NCI-H2196 treated with DMSO at 0.1 percent for 48 hours (cell line): ENCODE results near the gene MTERF2.

Experiments used
- DNase-seq: peaks from one replicate; lab custom pipeline; 2025; ENCODE audit not compliant: unreplicated experiment; lab: John Stamatoyannopoulos, UW

The MTERF2 gene

GRCh38 chr12:106994579-106995220 is 7.8 kb upstream of the MTERF2 start:
- DNase-seq = no peak

DNA sequence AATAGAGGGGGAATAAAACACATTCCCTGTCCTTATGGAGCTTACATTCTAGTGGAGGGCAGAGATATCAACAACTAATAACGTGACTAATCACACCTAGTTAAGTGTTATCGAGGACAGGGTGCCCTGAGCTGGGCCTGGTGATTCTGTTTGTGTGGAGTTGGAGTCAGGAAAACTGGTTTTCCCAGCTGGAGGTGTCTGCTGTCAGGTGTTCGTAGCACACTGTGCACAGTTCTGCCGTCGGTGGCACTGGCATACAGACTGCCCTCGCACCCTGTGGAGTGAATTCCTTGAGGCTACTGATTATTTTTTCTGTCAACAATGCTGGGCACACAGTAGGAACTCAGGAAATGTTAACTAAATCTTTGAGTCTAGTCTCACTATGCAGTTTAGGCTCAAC is 900 bp upstream of the MTERF2 start:
- no peak for DNase-seq

DNA sequence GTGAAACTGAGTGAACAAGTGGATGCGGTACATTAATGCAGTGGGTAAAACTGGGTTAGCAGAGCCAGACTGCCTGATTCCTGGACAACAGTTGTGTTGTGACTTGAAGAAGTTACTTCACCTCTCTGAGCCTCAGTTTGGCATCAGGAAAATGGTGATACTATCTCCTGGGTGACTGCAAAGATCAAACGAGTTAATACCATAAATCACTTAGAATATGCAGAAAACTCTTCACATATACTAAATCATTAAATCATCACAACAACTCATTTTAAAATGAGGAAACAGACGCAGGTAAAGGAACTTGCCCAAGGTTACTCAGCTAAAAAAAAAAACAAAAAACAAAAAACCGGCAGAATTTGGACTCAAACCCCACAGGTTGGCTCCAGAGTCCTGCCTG is 811 bp downstream of the MTERF2 start:
- DNase-seq = no peak

DNA sequence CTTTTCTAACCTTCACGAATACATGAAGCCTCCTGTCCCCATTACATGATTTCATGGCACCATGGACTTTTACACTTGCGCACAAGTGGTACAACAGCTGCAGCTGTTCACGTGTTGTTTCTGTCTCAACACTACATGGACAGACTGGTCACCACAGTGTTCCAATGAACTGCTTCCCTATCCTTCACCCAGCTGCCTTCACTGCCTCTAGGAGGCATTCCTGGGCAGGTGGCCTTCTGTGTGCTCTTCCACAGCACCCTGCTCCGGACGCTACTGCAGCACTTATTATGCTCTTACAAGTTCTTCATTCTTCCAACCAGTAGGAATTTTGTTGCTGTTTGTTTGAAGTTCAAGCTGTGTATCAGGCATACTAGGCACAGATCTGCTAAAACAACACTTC is 1.5 kb downstream of the MTERF2 start:
- DNase-seq = no peak

DNA sequence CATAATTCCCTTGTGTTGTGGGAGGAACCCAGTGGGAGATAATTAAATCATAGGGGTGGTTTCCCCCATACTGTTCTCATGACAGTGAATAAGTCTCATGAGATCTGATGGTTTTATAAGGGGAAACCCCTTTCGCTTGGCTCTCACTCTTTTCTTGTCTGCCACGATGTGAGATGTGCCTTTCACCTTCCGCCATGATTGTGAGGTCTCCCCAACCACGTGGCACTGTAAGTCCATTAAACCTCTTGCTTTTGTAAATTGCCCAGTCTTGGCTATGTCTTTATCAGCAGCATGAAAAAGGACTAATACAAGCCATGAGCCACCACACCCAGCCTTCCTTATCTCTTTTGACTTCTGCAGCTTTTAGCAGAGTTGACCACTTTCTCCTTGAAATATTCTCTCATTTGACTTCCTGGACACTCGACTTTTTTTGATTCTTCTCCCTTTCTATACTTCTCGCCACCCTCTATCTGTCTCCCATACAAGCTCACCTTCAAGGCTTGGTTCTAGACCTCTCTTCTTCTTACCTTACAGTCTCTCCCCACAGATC is 2.3 kb downstream of the MTERF2 start:
- DNase-seq = no peak

- DNase-seq = no peak
These were observed 4.7 kb downstream of the MTERF2 start for GRCh38 chr12:106982229-106982628.

GRCh38 chr12:106981788-106982187 is 5.2 kb downstream of the MTERF2 start:
- no peak for DNase-seq

DNA sequence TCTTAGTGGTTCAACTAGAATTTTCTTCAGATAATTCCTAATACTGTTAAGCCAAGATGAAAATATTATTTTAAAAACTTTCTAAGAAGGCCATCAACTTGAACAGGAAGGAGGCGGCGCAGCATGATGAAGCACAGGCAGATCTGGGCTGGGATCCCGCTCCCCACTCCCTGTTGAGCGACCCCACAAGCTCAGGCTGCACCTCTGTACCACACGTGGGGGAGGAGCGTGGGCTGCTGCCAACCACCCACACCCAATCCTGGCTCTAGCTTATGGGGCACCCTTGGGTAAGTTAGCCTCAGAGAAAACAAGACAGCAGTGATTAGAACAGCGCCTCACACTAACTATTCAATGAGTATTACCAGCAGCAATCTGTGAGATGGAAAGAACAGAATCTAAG is 6.0 kb downstream of the MTERF2 start:
- DNase-seq = no peak

DNA sequence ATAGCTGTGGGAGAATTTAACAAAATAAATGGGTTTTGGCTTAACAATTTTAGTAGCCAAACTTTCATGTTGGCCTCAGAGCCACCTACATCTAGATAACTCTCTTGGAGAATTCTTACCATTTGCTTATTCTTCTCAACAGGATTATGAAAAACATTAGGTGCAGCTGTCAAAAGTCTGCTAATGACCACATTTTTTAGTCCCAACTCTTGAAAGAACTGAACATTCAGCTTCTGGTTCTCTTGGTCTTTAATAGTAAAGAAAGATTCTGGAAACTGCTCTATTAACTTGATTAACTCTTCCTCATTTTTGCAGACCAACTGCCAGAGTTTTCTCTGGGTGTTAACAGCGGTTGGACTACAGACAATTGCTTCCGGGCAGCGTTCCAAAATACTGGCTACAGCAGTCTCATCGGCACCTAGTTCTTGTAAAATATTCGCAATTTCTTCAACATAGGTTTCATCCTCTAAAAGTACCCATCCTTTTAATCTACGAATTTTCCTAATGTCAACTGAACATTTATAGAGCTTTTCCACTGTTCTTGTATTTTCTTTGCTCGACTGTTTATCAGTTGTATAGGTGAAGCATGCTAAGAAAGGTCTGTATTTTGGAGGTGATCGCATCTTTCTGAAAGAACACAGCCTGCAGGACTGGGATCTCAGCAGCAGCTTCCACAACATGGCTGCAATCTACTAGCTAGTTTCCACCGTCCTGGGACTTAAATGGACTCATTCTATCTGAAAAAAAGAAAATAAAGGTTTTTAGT is 8.7 kb downstream of the MTERF2 start:
- peak; percentile 45 for DNase-seq

- no peak for DNase-seq
These were observed 10.3 kb downstream of the MTERF2 start for GRCh38 chr12:106976668-106977067.

- no peak for DNase-seq
These were observed 10.8 kb downstream of the MTERF2 start for GRCh38 chr12:106975993-106976658.

- DNase-seq = no peak
These were observed 11.8 kb downstream of the MTERF2 start for GRCh38 chr12:106975098-106975497.

GRCh38 chr12:106974511-106974910 is 12.4 kb downstream of the MTERF2 start:
- DNase-seq = no peak

GRCh38 chr12:106973545-106973944 is 13.4 kb downstream of the MTERF2 start:
- DNase-seq = no peak

DNA sequence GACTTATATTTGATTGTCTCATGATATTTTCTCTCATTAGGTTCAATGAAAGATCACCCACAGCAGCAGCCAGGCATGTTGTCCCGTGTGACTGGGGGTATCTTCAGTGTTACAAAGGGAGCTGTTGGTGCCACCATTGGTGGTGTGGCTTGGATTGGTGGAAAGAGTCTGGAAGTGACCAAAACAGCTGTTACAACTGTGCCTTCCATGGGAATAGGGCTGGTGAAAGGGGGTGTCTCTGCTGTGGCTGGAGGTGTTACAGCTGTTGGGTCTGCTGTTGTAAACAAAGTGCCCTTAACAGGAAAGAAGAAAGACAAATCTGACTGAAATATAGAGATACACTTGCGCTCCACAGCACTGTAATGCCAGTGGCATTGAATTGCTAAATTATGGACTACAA is 15.9 kb downstream of the MTERF2 start:
- no peak for DNase-seq

- DNase-seq = no peak
These were observed 22.4 kb downstream of the MTERF2 start for GRCh38 chr12:106964526-106964925.

DNA sequence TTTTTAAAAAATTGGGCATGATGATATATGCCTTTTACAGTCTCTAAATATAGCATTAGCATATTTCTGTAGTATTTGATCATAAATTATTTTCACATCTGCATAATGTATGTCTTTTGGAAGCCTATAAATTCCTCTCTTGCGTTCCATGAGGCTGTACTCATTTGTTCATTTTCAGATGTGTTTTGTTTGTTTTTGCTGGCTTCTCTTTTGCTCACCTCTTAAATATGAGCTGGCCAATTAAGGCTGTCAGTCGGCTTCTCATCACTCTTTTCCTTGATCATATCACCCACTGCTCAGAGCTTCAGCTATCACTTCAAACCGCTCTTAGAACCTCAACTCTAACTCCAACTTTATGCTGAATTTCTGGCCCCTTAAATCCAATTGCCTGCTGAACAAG is 24.7 kb downstream of the MTERF2 start:
- DNase-seq = no peak

- DNase-seq = no peak
These were observed 26.5 kb downstream of the MTERF2 start for GRCh38 chr12:106960443-106960842.

GRCh38 chr12:106957583-106957982 is 29.4 kb downstream of the MTERF2 start:
- DNase-seq = no peak

GRCh38 chr12:106956048-106956578 is 30.8 kb downstream of the MTERF2 start:
- DNase-seq = no peak

DNA sequence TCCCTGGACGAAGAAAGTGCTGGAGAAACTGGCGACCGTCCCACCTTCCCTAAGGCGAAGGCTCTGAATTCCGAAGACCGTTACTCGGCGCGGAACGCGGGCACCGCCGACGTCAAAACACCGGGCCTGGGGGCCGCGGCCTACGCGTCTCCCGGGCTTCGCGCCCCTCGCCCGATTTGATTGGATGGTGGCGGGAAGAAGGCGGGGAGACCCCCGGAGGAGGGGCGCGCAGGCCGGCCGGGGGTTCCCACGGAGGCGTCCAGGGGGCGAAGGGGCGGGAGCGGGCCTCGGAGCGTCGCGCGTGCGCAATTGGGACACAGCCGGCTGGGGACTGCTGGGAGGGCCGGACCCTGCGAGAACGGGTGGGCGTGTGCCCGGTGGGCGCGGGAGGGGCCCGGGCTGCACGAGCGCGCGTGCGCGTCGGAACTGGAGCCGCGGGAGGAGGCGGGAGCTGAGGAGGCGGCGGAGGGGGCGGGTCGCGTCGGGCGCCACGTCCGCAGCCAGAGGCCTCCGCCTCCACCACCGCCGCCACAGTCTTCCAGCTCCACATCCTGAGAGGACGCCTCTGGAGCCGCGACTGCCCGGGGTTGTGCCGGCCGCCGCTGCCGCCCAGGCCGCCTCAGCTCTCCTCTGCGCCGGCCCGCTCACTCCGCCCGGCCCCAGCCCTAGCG is 31.4 kb downstream of the MTERF2 start, which contains the start of gene TMEM263:
Gene TMEM263 (plus strand): TSS at position 531 of the 671 bp plus-strand sequence. CDS start 11,210 bp downstream, outside the sequence.
- peak; percentile 92 for DNase-seq
